H9 (cell line): ENCODE results near the gene LMBR1. TPM values are rescaled to one million over a fixed set of nuclear protein-coding genes. Genes with fewer than 3 reads are reported as not detected.

ENCODE experiments used
- DNase-seq: peaks from one replicate; pipeline ENCODE4 v3.0.0-alpha.2; 2017
- H2AFZ ChIP-seq: one replicate; pipeline ENCODE4 v1.6.1; 2013; ENCODE audit warnings: mild to moderate bottlenecking, low read length, control low read depth, moderate library complexity
- H2AK5ac ChIP-seq: 2 replicates; pipeline ENCODE4 v1.6.1; 2013; ENCODE audit warnings: low read length, control low read depth, mixed read lengths; ENCODE audit not compliant: insufficient read length
- H2BK120ac ChIP-seq: one replicate; pipeline ENCODE4 v1.6.1; 2013; ENCODE audit warnings: low read depth, mild to moderate bottlenecking, low read length, control low read depth, inconsistent platforms; ENCODE audit not compliant: poor library complexity, severe bottlenecking
- H2BK12ac ChIP-seq: 2 replicates; pipeline ENCODE4 v1.6.1; 2013; ENCODE audit warnings: low read length, control low read depth, mixed read lengths, low read depth; ENCODE audit not compliant: insufficient read length
- H2BK15ac ChIP-seq: 2 replicates; pipeline ENCODE4 v1.6.1; 2013; ENCODE audit warnings: low read depth, low read length, control low read depth
- H2BK20ac ChIP-seq: one replicate; pipeline ENCODE4 v1.6.1; 2013; ENCODE audit warnings: low read depth, mild to moderate bottlenecking, low read length, control low read depth, inconsistent platforms; ENCODE audit not compliant: poor library complexity, severe bottlenecking
- H2BK5ac ChIP-seq: 2 replicates; pipeline ENCODE4 v1.6.1; 2013; ENCODE audit warnings: low read length, control low read depth, mixed read lengths; ENCODE audit not compliant: insufficient read length
- H3K14ac ChIP-seq: 2 replicates; pipeline ENCODE4 v1.6.1; 2013; ENCODE audit warnings: low read length, control low read depth; ENCODE audit not compliant: insufficient read depth
- H3K18ac ChIP-seq: 2 replicates; pipeline ENCODE4 v1.6.1; 2013; ENCODE audit warnings: low read depth, mild to moderate bottlenecking, mixed read lengths, low read length, control low read depth; ENCODE audit not compliant: insufficient read length
- H3K23ac ChIP-seq: 2 replicates; pipeline ENCODE4 v1.6.1; 2013; ENCODE audit warnings: low read length, control low read depth, mixed read lengths, low read depth; ENCODE audit not compliant: insufficient read length
- H3K23me2 ChIP-seq: 2 replicates; pipeline ENCODE4 v1.6.1; 2013; ENCODE audit warnings: low read depth, mild to moderate bottlenecking, mixed read lengths, low read length, control low read depth; ENCODE audit not compliant: insufficient read length, poor library complexity, severe bottlenecking
- H3K27ac ChIP-seq: 2 replicates; pipeline ENCODE4 v1.5.1; 2013; ENCODE audit warnings: low read length, control low read depth, mixed read lengths, low read depth; ENCODE audit not compliant: insufficient read length
- H3K27me3 ChIP-seq: 2 replicates; pipeline ENCODE4 v1.6.1; 2013; ENCODE audit warnings: low read length, control low read depth, inconsistent platforms; ENCODE audit not compliant: insufficient read depth
- H3K4ac ChIP-seq: 2 replicates; pipeline ENCODE4 v1.6.1; 2013; ENCODE audit warnings: low read depth, mild to moderate bottlenecking, control low read depth, inconsistent platforms, low read length, moderate library complexity
- H3K4me1 ChIP-seq: 2 replicates; pipeline ENCODE4 v1.6.1; 2013; ENCODE audit warnings: low read length, control low read depth, inconsistent platforms; ENCODE audit not compliant: insufficient read depth
- H3K4me2 ChIP-seq: 2 replicates; pipeline ENCODE4 v1.6.1; 2013; ENCODE audit warnings: low read length, control low read depth, mixed read lengths; ENCODE audit not compliant: insufficient read length, insufficient read depth
- H3K56ac ChIP-seq: 2 replicates; pipeline ENCODE4 v1.6.1; 2013; ENCODE audit warnings: low read depth, mild to moderate bottlenecking, mixed read lengths, low read length, control low read depth; ENCODE audit not compliant: insufficient read length
- H3K79me1 ChIP-seq: 2 replicates; pipeline ENCODE4 v1.6.1; 2013; ENCODE audit warnings: low read depth, mild to moderate bottlenecking, moderate library complexity, low read length, control low read depth, inconsistent platforms; ENCODE audit not compliant: insufficient read depth, poor library complexity, severe bottlenecking
- H3K79me2 ChIP-seq: 2 replicates; pipeline ENCODE4 v1.6.1; 2013; ENCODE audit warnings: low read length, control low read depth, inconsistent platforms; ENCODE audit not compliant: insufficient read depth
- H3K9ac ChIP-seq: 2 replicates; pipeline ENCODE4 v1.6.1; 2013; ENCODE audit warnings: low read length, control low read depth, mixed read lengths; ENCODE audit not compliant: insufficient read length; ENCODE audit errors: extremely low read depth
- H3K9me3 ChIP-seq: one replicate; pipeline ENCODE4 v1.6.1; 2013; ENCODE audit warnings: low read depth, low read length, inconsistent platforms; ENCODE audit not compliant: control insufficient read depth
- H3T11ph ChIP-seq: one replicate; pipeline ENCODE4 v1.6.1; 2013; ENCODE audit warnings: mild to moderate bottlenecking, low read length, control low read depth, inconsistent platforms
- H4K20me1 ChIP-seq: one replicate; pipeline ENCODE4 v1.6.1; 2013; ENCODE audit not compliant: control insufficient read depth, insufficient read length, insufficient read depth
- H4K5ac ChIP-seq: 2 replicates; pipeline ENCODE4 v1.6.1; 2013; ENCODE audit warnings: low read depth, mild to moderate bottlenecking, mixed read lengths, low read length, control low read depth; ENCODE audit not compliant: insufficient read length
- H4K8ac ChIP-seq: replicated peaks from 2 replicates; pipeline ENCODE4 v1.6.1; 2013; ENCODE audit warnings: low read length, control low read depth, mixed read lengths, low read depth; ENCODE audit not compliant: insufficient read length
- H4K91ac ChIP-seq: 2 replicates; pipeline ENCODE4 v1.6.1; 2013; ENCODE audit warnings: low read depth, mild to moderate bottlenecking, moderate library complexity, mixed read lengths, low read length, control low read depth; ENCODE audit not compliant: insufficient read length
- H3K27ac Mint-ChIP-seq, 3 experiments: 2 replicates in 2 of 3; 3 replicates in 1 of 3; pipeline ENCODE4 v1.8.0; 2020 to 2021; ENCODE audit warnings: mixed read lengths in 3 of 3, mild to moderate bottlenecking in 1 of 3, moderate library complexity in 1 of 3
- H3K27me3 Mint-ChIP-seq: 2 replicates; pipeline ENCODE4 v1.8.0; 2021; ENCODE audit warnings: low read depth, mild to moderate bottlenecking, moderate library complexity, mixed read lengths
- H3K36me3 Mint-ChIP-seq, 3 experiments: 2 replicates in 2 of 3; 3 replicates in 1 of 3; pipeline ENCODE4 v1.8.0; 2020 to 2021; ENCODE audit warnings: low read depth in 3 of 3, mixed read lengths in 3 of 3; ENCODE audit not compliant: insufficient read depth in 1 of 3
- H3K4me1 Mint-ChIP-seq, 2 experiments: 2 replicates each; pipeline ENCODE4 v1.8.0; 2020; ENCODE audit warnings: mixed read lengths in 2 of 2
- H3K4me3 Mint-ChIP-seq, 2 experiments: 2 replicates in 1 of 2; 3 replicates in 1 of 2; pipeline ENCODE4 v1.8.0; 2020 to 2021; ENCODE audit warnings: mild to moderate bottlenecking in 2 of 2, mixed read lengths in 2 of 2, moderate library complexity in 1 of 2
- H3K9me3 Mint-ChIP-seq, 2 experiments: 2 replicates in 1 of 2; 3 replicates in 1 of 2; pipeline ENCODE4 v1.8.0; 2020; ENCODE audit warnings: mild to moderate bottlenecking in 2 of 2, mixed read lengths in 2 of 2, moderate library complexity in 1 of 2
- WGBS: extraction: QIAGEN DNeasy Blood & Tissue Kit; methylation state at CpG from one replicate; pipeline ENCODE4 v1.1.7; 2013; ENCODE audit warnings: missing lambda C conversion rate, low lambda C conversion rate, mixed read lengths; ENCODE audit not compliant: insufficient read length; ENCODE audit errors: extremely low coverage; 5-methylcytosine and 5-hydroxymethylcytosine counted together
- total RNA-seq: library from RNA; stranded (reverse); gene quantifications from 2 replicates; pipeline ENCODE4 v1.2.1, GENCODE V29; 2021
- TF ChIP-seq, protein P1 (sequence below): fragments of 200-600 bp; sonication (generic); conservative IDR thresholded peaks from 3 replicates; pipeline ENCODE4 v1.8.0; 2021; ENCODE audit warnings: antibody characterized with exemption, mild to moderate bottlenecking

Gene LMBR1
- total RNA-seq, 1 experiment from 2014 or later = 62.3 TPM

DNA sequence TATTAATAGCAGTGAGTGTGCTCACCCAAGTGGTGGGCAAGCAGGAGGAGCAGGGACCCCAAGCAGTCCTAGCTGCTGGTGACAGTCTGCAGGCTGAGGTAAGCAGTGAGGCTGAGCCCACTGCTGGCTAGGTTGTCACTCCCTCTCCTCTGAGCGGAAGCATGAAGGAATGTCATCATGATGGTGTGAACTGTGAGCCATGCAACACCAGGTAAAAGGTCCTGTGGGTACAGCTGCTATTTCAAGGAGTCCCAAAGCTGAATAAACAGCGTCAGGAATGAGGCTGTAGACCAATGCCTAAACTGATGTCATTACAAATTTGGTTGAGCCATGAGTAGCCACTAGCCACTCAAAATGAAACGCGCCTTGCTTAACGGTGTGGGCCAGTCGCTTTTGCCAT lies 126.3 kb downstream of the LMBR1 start:
- H2BK15ac ChIP-seq = no peak overlapping the region
- H3K79me1 ChIP-seq = no peaks in the 10 kb centered on the region
- H2BK5ac ChIP-seq = no peak overlapping the region
- no peak overlapping the region for H4K91ac ChIP-seq
- H3K79me2 ChIP-seq = no peaks in the 10 kb centered on the region; the same call in 1 of the 2 replicates
- Mint-ChIP-seq H3K4me3 (no peak overlapping the region), H3K9me3 (no peaks in the 10 kb centered on the region; a peak in 1 of 5 replicates), H3K36me3 (peaks cover 9 to 10% (median 10%) of the 10 kb centered on the region in 3 experiments; a peak in 6 of 7 replicates), H3K4me1 (peaks cover 9 to 11% of the 10 kb centered on the region in 2 experiments), H3K27me3 (no peaks in the 10 kb centered on the region), H3K27ac (no peak overlapping the region; a peak in 1 of 7 replicates)
- no peaks in the 10 kb centered on the region for H4K20me1 ChIP-seq
- no peaks in the 10 kb centered on the region for H3K9me3 ChIP-seq
- H2BK12ac ChIP-seq = no peak overlapping the region
- H3K27ac ChIP-seq = no peak overlapping the region
- no peak overlapping the region for H2AFZ ChIP-seq
- no peak overlapping the region for H3T11ph ChIP-seq
- TF ChIP-seq, protein P1, sequence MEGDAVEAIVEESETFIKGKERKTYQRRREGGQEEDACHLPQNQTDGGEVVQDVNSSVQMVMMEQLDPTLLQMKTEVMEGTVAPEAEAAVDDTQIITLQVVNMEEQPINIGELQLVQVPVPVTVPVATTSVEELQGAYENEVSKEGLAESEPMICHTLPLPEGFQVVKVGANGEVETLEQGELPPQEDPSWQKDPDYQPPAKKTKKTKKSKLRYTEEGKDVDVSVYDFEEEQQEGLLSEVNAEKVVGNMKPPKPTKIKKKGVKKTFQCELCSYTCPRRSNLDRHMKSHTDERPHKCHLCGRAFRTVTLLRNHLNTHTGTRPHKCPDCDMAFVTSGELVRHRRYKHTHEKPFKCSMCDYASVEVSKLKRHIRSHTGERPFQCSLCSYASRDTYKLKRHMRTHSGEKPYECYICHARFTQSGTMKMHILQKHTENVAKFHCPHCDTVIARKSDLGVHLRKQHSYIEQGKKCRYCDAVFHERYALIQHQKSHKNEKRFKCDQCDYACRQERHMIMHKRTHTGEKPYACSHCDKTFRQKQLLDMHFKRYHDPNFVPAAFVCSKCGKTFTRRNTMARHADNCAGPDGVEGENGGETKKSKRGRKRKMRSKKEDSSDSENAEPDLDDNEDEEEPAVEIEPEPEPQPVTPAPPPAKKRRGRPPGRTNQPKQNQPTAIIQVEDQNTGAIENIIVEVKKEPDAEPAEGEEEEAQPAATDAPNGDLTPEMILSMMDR = no peak
- H3K4me2 ChIP-seq = no peak overlapping the region
- no peak overlapping the region for H4K5ac ChIP-seq
- H4K8ac ChIP-seq = no peak overlapping the region
- H2BK120ac ChIP-seq = no peak overlapping the region
- no peak overlapping the region for H3K23ac ChIP-seq
- H3K4me1 ChIP-seq = no peaks in the 10 kb centered on the region
- H3K18ac ChIP-seq = no peak overlapping the region
- DNase-seq = no peak
- no peak overlapping the region for H3K9ac ChIP-seq
- no peak overlapping the region for H2BK20ac ChIP-seq
- no peak overlapping the region for H3K4ac ChIP-seq
- WGBS = no CpG with 5 or more reads among the region's 6 CpGs
- no peaks in the 10 kb centered on the region for H3K23me2 ChIP-seq
- no peaks in the 10 kb centered on the region for H3K27me3 ChIP-seq
- no peak overlapping the region; the same call in 1 of the 2 replicates for H3K14ac ChIP-seq
- H3K56ac ChIP-seq = no peak overlapping the region
- H2AK5ac ChIP-seq = no peak overlapping the region
